Breast epithelium (tissue), 3 donors: ENCODE measurements around the gene OXSR1.

Source experiments
- POLR2A ChIP-seq: fragments of 450-650 bp; IDR thresholded peaks from one replicate; pipeline ENCODE4 v1.6.1; 2016; ENCODE audit warnings: antibody characterized with exemption, mild to moderate bottlenecking, moderate library complexity
- POLR2AphosphoS5 ChIP-seq, 3 donors: sonication (generic); formaldehyde crosslinking; IDR thresholded peaks; one replicate each; pipeline ENCODE4 v1.6.1; 2017; ENCODE audit warnings: antibody characterized with exemption in 3 of 3
- TF ChIP-seq, protein P1 (sequence below), 3 donors: fragments of 450-650 bp; IDR thresholded peaks; one replicate each; pipeline ENCODE4 v1.5.1; 2016 to 2017; ENCODE audit warnings: antibody characterized with exemption in 3 of 3, mild to moderate bottlenecking in 3 of 3, moderate library complexity in 3 of 3

DNA sequence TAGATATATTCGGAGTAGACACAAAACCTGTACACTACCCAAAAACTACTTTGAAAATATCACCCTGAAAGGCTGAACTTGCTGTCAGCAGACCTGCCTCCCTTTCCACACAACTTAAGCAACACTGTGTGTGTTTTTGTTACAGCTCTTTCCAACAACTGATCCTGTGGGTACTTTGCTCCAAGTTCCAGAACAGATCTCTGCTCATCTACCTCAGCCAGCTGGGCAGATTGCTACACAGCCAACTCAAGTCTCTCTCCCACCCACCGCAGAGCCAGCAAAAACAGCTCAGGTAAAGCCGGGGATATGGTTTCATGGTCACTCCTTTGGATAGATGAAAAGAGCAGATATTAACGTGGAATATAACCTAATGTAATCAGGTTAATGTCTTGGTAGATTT lies 80.6 kb downstream of the OXSR1 start:
- TF ChIP-seq POLR2A = no peak
- TF ChIP-seq, protein P1, sequence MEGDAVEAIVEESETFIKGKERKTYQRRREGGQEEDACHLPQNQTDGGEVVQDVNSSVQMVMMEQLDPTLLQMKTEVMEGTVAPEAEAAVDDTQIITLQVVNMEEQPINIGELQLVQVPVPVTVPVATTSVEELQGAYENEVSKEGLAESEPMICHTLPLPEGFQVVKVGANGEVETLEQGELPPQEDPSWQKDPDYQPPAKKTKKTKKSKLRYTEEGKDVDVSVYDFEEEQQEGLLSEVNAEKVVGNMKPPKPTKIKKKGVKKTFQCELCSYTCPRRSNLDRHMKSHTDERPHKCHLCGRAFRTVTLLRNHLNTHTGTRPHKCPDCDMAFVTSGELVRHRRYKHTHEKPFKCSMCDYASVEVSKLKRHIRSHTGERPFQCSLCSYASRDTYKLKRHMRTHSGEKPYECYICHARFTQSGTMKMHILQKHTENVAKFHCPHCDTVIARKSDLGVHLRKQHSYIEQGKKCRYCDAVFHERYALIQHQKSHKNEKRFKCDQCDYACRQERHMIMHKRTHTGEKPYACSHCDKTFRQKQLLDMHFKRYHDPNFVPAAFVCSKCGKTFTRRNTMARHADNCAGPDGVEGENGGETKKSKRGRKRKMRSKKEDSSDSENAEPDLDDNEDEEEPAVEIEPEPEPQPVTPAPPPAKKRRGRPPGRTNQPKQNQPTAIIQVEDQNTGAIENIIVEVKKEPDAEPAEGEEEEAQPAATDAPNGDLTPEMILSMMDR (IDR thresholded peaks at IDR 0.05) = no peak
- TF ChIP-seq POLR2AphosphoS5 (IDR thresholded peaks at IDR 0.05) = no peak
